Fibroblast of the aortic adventitia (primary cell): ENCODE results near the gene TNFAIP8L3. TPM values are rescaled to one million over a fixed set of nuclear protein-coding genes. Genes with fewer than 3 reads are reported as not detected.

Experiments
- DNase-seq: peaks from one replicate; pipeline ENCODE4 v3.0.0-alpha.2; 2010; ENCODE audit warnings: low read depth
- H3K4me3 ChIP-seq: 2 replicates; pipeline ENCODE4 v1.5.1; 2011; ENCODE audit warnings: low read depth, mild to moderate bottlenecking, control low read depth, low read length, moderate library complexity
- CTCF ChIP-seq: IDR thresholded peaks from 2 replicates; pipeline ENCODE4 v1.5.1; 2011; ENCODE audit warnings: mild to moderate bottlenecking, low read length, control low read depth, inconsistent platforms; ENCODE audit not compliant: insufficient read depth
- total RNA-seq: library from RNA; depleted of rRNA; stranded (reverse); fragments of >200 nt; gene quantifications from 2 replicates; pipeline ENCODE4 v1.2.3, GENCODE V29; 2012; ENCODE audit warnings: low replicate concordance

Gene TNFAIP8L3
- total RNA-seq, 1 donor: 22.4 TPM

- H3K4me3 ChIP-seq: peak overlapping the region; percentile 80
- no peak for TF ChIP-seq CTCF
- no peak for DNase-seq
Measured at GRCh38 chr15:51092480-51093040, 2.1 kb downstream of the TNFAIP8L3 start.

- TF ChIP-seq CTCF: no peak
- peak; percentile 47 for DNase-seq
- no peak overlapping the region for H3K4me3 ChIP-seq
Measured at GRCh38 chr15:51090753-51091152, 4.0 kb downstream of the TNFAIP8L3 start.

GRCh38 chr15:51089699-51090453, 4.8 kb downstream of the TNFAIP8L3 start:
- no peak for TF ChIP-seq CTCF
- peak; percentile 73 for DNase-seq
- no peak overlapping the region for H3K4me3 ChIP-seq

GRCh38 chr15:51089041-51089440, 5.7 kb downstream of the TNFAIP8L3 start:
- no peak for DNase-seq
- TF ChIP-seq CTCF: no peak
- no peak overlapping the region for H3K4me3 ChIP-seq

GRCh38 chr15:51088585-51088984, 6.1 kb downstream of the TNFAIP8L3 start:
- TF ChIP-seq CTCF: no peak
- no peak overlapping the region for H3K4me3 ChIP-seq
- no peak for DNase-seq

GRCh38 chr15:51087513-51087912, 7.2 kb downstream of the TNFAIP8L3 start:
- no peak for TF ChIP-seq CTCF
- H3K4me3 ChIP-seq: no peak overlapping the region
- no peak for DNase-seq
